ENCODE measurements around the gene TNIP3.

DNA sequence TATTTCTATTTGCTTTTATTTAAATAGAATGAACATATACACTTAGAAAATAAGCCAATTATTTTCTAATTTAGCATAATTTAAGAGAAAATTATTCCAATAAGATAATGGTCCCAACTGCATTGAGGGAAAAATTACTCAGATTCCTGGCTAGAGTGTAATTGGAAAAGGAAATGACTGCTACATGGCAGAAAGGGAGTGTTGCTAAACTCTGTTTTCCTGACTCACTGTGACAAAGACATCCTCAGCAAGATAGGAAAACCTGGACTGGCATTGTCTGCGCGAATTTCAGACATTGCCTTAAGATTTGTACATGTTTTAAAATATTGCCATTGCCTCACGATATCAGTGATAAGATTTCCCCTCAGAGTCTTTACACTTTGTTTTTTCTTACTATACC lies 8.2 kb downstream of the TNIP3 start:
- TF ChIP-seq, protein P1, sequence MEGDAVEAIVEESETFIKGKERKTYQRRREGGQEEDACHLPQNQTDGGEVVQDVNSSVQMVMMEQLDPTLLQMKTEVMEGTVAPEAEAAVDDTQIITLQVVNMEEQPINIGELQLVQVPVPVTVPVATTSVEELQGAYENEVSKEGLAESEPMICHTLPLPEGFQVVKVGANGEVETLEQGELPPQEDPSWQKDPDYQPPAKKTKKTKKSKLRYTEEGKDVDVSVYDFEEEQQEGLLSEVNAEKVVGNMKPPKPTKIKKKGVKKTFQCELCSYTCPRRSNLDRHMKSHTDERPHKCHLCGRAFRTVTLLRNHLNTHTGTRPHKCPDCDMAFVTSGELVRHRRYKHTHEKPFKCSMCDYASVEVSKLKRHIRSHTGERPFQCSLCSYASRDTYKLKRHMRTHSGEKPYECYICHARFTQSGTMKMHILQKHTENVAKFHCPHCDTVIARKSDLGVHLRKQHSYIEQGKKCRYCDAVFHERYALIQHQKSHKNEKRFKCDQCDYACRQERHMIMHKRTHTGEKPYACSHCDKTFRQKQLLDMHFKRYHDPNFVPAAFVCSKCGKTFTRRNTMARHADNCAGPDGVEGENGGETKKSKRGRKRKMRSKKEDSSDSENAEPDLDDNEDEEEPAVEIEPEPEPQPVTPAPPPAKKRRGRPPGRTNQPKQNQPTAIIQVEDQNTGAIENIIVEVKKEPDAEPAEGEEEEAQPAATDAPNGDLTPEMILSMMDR (conservative IDR thresholded peaks at IDR 0.05 in 1 of 2, IDR thresholded peaks at IDR 0.05 in 1 of 2; ENCODE audit: low read depth in 1 of 2, low read length in 2 of 2): no peak
- no peak for TF ChIP-seq EZH2 (IDR thresholded peaks at IDR 0.05; ENCODE audit: low read length, missing control alignments)
